ENCODE results near the gene CYTIP. TPM values are rescaled to one million over a fixed set of nuclear protein-coding genes. Genes with fewer than 3 reads are reported as not detected.

CYTIP gene
- total RNA-seq, 1 experiment from 2014 or later: 0.57 TPM

DNA sequence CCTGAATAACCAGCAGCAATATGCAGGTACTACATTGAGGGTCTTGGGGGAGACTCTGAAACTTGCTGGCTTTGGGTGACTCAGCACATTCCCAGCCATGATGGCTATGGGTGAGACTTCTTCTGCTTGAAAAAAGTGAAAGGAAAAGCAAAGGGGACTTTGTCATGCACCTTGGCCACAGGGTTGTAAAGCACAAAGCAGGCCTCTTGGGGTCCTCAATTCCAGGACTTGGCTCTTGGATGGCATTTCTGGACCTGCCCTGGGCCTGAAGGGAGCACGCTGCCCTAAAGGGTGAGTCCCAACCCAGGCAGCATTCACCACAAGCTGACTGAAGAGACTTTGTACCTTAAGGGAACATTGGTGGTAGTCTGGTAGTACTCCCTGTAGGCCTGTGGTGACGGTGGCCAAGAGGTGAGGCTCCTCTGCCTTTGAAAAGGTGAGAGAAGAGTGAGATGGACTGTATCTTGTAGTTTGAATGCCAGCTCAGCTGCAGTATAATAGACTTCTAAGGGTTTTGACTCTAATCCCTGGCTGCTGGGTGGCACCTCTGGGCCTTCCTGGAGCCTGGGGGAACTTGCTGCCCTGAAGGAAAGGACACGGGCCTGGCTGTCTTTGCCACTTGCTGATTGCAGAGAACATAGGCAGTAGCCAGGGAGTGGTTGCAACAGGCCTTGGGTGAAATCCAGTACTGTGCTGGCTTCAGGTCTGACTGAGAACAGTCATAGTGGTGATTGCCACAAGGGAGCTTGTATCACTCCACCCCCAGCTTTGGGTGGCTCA lies 36.5 kb upstream of the CYTIP start:
- ChIA-PET CTCF (no interaction called here), POLR2A (no interaction called here)
- no peaks in the 10 kb centered on the region for H3K9me3 ChIP-seq (ENCODE audit: control insufficient read depth, insufficient read depth, low read depth, low read length)
- no peak overlapping the region for H3K4me3 ChIP-seq (ENCODE audit: low read depth in 2 of 2, low read length in 2 of 2)
- BruUV-seq (replicated peaks): no TSS peak
- intact Hi-C loops (cut with micrococcal nuclease; ENCODE audit: unreplicated experiment) (loop anchor here (10.0 kb wide), 1 partner anchor 176 kb away; no protein-coding TSS in a partner anchor), in situ Hi-C loops (cut with HindIII; ENCODE audit: low pct_unique_long_range_greater_than_20kb, low sequenced_read_pairs) (no loop called here)
- H3K4me1 ChIP-seq (ENCODE audit: control insufficient read depth, insufficient read depth, low read length): no peaks in the 10 kb centered on the region
- ATAC-seq (no peak), DNase-seq (ENCODE audit: low read depth, low spot score) (no peak)
- H3K27ac ChIP-seq (ENCODE audit: low read length): no peak overlapping the region
- H3K36me3 ChIP-seq (ENCODE audit: control insufficient read depth, insufficient read depth, low read length): no peaks in the 10 kb centered on the region
- TF ChIP-seq, protein P1, sequence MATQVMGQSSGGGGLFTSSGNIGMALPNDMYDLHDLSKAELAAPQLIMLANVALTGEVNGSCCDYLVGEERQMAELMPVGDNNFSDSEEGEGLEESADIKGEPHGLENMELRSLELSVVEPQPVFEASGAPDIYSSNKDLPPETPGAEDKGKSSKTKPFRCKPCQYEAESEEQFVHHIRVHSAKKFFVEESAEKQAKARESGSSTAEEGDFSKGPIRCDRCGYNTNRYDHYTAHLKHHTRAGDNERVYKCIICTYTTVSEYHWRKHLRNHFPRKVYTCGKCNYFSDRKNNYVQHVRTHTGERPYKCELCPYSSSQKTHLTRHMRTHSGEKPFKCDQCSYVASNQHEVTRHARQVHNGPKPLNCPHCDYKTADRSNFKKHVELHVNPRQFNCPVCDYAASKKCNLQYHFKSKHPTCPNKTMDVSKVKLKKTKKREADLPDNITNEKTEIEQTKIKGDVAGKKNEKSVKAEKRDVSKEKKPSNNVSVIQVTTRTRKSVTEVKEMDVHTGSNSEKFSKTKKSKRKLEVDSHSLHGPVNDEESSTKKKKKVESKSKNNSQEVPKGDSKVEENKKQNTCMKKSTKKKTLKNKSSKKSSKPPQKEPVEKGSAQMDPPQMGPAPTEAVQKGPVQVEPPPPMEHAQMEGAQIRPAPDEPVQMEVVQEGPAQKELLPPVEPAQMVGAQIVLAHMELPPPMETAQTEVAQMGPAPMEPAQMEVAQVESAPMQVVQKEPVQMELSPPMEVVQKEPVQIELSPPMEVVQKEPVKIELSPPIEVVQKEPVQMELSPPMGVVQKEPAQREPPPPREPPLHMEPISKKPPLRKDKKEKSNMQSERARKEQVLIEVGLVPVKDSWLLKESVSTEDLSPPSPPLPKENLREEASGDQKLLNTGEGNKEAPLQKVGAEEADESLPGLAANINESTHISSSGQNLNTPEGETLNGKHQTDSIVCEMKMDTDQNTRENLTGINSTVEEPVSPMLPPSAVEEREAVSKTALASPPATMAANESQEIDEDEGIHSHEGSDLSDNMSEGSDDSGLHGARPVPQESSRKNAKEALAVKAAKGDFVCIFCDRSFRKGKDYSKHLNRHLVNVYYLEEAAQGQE (IDR thresholded peaks at IDR 0.05; ENCODE audit: insufficient read depth in 1 of 2, low read depth in 2 of 2, low read length in 1 of 2): no peak
- TF ChIP-seq POLR2AphosphoS5 (IDR thresholded peaks at IDR 0.05; ENCODE audit: low read depth, low read length) (no peak), TCF7L2 (IDR thresholded peaks at IDR 0.05; ENCODE audit: low read depth, low read length) (no peak), SIN3A (IDR thresholded peaks at IDR 0.05; ENCODE audit: borderline replicate concordance, insufficient read depth, low read depth, low read length) (no peak)
- TF ChIP-seq, protein P2, sequence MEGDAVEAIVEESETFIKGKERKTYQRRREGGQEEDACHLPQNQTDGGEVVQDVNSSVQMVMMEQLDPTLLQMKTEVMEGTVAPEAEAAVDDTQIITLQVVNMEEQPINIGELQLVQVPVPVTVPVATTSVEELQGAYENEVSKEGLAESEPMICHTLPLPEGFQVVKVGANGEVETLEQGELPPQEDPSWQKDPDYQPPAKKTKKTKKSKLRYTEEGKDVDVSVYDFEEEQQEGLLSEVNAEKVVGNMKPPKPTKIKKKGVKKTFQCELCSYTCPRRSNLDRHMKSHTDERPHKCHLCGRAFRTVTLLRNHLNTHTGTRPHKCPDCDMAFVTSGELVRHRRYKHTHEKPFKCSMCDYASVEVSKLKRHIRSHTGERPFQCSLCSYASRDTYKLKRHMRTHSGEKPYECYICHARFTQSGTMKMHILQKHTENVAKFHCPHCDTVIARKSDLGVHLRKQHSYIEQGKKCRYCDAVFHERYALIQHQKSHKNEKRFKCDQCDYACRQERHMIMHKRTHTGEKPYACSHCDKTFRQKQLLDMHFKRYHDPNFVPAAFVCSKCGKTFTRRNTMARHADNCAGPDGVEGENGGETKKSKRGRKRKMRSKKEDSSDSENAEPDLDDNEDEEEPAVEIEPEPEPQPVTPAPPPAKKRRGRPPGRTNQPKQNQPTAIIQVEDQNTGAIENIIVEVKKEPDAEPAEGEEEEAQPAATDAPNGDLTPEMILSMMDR (IDR thresholded peaks at IDR 0.05): no peak
- no peaks in the 10 kb centered on the region for H3K27me3 ChIP-seq (ENCODE audit: control insufficient read depth, insufficient read depth, low read length)

DNA sequence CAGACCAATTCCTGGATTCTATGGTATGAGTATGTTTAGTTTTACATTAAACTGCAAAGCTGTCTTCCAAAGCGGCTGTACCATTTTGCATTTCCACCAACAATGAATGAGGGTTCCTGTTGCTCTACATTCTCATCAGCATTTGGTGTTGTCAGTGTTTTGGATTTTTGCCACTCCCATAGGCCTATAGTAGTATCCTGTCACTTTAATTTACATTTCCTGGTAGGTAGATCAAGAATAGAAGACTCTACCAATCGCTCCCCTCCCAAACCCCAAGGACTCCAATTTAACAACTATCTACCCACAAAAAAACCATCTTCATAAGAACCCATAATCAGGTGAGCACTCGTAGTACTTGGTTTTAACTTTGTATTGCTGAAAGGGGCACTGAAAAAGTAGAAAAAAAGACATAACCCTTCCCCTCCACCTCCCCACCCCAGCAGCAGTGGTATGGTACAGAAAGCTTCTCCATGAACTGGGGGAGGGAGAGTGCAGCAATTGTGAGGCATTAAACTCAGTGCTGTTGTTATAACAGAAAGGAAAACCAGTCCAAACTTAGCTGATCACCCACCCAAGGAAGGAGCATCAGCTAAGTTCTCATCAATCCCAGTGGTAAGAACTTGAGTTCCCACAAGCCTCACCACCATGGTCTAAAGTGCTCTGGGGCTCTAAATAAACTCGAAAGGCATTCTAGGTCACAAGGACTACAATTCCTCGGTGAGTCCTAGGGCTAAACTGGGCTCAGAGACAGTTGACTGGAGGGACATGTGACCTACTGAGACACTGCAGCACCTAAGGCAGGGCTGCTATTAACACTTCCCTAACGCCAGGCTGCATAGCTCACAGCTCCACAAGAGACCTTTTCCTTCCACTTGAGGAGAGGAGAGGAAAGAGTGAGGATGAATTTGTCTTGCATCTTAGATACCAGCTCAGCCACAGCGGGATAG lies 35.5 kb upstream of the CYTIP start:
- POLR2A ChIA-PET: no interaction called here
- BruUV-seq (replicated peaks): no TSS peak

More for the DNA sequence above, 35.5 kb upstream of the CYTIP start:
- ATAC-seq: no peak
- DNase-seq (ENCODE audit: low read depth, low spot score): no peak
- Histone ChIP-seq H3K27ac (ENCODE audit: low read length) (no peak overlapping the region), H3K4me1 (ENCODE audit: control insufficient read depth, insufficient read depth, low read length) (no peaks in the 10 kb centered on the region), H3K9me3 (ENCODE audit: control insufficient read depth, insufficient read depth, low read depth, low read length) (no peaks in the 10 kb centered on the region), H3K27me3 (ENCODE audit: control insufficient read depth, insufficient read depth, low read length) (no peaks in the 10 kb centered on the region), H3K36me3 (ENCODE audit: control insufficient read depth, insufficient read depth, low read length) (no peaks in the 10 kb centered on the region), H3K4me3 (ENCODE audit: low read depth in 2 of 2, low read length in 2 of 2) (no peak overlapping the region)
- intact Hi-C loops (cut with micrococcal nuclease; ENCODE audit: unreplicated experiment): loop anchor here (10.0 kb wide), 1 partner anchor 175 kb away; no protein-coding TSS in a partner anchor
- in situ Hi-C loops (cut with HindIII; ENCODE audit: low pct_unique_long_range_greater_than_20kb, low sequenced_read_pairs): no loop called here
- TF ChIP-seq, protein P2 (IDR thresholded peaks at IDR 0.05): no peak
- TF ChIP-seq TCF7L2 (IDR thresholded peaks at IDR 0.05; ENCODE audit: low read depth, low read length) (no peak), SIN3A (IDR thresholded peaks at IDR 0.05; ENCODE audit: borderline replicate concordance, insufficient read depth, low read depth, low read length) (no peak), POLR2AphosphoS5 (IDR thresholded peaks at IDR 0.05; ENCODE audit: low read depth, low read length) (no peak)
- TF ChIP-seq, protein P1 (IDR thresholded peaks at IDR 0.05; ENCODE audit: insufficient read depth in 1 of 2, low read depth in 2 of 2, low read length in 1 of 2): no peak
- CTCF ChIA-PET: no interaction called here

All from Panc1 (cell line).